GM19239 (cell line): ENCODE data around the gene C5orf22.
"Not testable (repeated sequence)": the region's sequence is repeated elsewhere in the genome, so short reads cannot be mapped to it uniquely, and the experiment has no call there.

Experiments used
- DNase-seq: peaks from one replicate; pipeline ENCODE4 v3.0.0; 2011; ENCODE audit warnings: low spot score; ENCODE audit not compliant: insufficient read length
- FAIRE-seq: peaks from 2 replicates; lab custom pipeline; 2011; peaks lifted over from hg19 to GRCh38; lab: Jason Lieb, UNC

C5orf22 gene

DNA sequence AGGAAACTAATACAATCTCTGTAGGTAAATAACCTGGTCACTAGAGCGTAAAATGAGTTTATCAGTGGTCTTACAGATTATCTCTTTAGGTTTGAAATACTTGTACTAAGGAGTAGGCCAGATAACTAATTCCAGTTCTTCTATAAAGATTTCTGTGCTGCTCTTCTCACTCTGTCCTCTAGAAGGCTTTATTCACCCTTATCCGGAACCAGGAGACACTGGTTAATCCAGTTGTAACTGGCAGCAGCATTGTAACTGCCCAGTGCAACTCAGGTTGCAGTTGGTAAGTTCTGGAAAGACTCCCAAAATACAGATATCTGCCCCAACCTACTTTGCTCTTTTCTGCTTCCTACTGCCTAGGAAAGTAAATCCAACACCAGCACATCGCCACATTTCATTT, 19.8 kb downstream of the C5orf22 start:
- FAIRE-seq (no peak), DNase-seq (no peak)

DNA sequence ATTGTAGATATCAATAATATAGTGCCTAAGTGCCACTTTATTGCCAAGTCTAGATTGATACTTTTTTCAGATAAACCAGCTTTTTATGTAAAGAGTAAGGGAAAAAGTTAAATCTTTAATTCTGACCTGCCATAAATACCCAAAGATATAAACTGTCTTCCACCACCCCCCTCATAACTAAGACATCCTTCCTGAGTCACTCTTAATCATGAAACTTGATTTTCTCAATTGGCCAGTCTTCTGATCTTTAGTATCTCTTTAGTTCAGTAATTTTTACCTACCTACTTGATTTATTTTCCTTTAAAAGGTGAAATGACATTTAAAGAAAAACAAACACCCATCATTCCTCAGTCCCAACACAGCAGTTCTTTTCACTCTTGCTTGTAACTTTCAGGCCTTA, 21.8 kb downstream of the C5orf22 start:
- FAIRE-seq (no peak), DNase-seq (no peak)

DNA sequence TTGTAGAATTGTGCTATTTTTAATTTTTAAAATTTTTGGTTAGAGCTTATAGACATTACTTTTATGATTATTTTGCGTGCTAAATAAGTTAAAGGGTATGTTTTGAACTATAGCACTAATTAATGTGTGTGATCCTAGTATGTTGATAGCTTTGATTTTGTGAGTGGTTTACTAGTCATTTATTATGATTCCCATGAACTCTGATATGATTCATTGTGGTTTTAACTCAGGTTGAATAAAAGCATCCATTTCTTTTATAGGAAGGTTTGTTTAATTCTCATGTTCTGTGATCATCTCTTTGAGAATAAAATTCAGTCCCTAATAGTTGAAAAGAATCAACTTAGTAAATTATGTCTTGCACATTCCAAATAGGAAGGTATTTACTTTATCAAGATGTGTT, 22.5 kb downstream of the C5orf22 start:
- FAIRE-seq (no peak), DNase-seq (no peak)

DNA sequence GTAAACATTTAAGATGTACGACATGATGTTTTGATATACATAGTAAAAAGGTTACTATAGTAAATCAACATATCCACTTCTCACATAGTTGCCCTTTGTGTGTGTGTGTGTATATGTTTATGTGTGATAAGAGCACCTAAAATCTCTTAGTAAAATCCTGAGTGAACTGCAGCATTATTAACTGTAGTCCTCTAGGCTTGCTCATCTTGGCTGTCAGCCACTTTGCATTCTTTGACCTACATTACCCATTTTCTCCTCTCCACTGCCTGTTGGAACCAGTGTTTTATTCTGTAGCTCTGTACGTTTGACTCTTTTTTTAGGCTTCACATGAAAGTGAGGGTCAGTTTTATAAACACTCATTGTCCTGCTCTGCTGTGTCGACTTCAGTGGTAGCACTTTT, 24.4 kb downstream of the C5orf22 start:
- DNase-seq: no peak
- no peak for FAIRE-seq

DNA sequence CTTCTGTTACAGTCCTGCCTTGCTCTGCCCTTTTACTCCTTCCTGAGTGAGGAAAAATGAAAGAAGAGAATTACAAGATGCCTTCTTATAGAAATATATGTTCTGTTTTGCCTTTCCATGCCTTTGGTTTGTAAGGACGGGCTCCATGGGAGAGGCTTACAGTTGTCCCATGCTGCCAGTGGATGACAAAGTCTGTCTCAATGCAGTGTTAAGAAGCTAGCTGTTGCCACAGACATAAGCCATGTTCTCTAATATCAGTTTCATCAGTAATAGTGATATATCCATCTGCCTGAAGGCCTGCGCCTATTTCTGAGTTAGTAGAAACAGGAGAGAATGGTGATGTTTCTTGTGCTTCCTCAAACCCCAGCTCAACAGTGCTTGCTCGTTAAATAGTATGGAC, 27.8 kb downstream of the C5orf22 start:
- FAIRE-seq (no peak), DNase-seq (no peak)

DNA sequence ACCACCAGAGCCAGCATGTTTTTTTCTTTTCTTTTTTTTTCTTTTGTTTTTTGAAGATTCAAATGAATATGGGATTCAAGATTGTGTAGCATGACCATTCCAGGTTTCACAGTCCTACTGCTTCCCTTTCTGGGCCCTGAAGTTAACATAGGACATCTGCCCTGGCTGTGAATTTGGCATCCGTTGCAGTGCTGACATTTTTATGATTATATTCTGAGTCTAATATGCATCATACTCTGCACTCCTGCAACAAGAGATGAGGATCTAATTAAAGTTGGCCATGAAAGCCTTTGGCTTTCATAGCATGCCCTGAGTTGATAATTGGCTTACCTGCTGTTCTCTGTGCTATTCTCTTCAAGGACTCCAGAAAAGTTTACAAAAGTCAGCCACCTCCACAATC, 29.8 kb downstream of the C5orf22 start:
- FAIRE-seq: no peak
- DNase-seq: no peak

DNA sequence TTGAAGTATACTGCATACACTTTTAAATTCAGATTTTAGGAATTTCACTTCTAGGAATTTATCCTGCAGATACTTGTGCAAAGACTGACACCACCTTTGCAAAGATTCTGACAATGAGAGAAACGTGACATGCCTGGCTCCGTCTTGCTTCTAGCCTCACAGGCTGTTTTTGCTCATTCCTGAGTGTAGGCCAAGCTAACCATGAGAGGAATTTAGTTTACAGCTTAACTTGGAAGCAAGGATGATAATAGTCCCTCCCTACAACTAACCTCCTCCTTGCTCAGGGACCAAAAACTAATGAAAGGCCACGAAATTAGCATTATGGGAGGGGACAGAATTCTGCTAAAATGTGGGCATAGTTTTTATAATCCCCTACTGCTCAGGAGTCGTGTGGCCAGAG, 31.1 kb downstream of the C5orf22 start:
- FAIRE-seq (no peak), DNase-seq (no peak)

DNA sequence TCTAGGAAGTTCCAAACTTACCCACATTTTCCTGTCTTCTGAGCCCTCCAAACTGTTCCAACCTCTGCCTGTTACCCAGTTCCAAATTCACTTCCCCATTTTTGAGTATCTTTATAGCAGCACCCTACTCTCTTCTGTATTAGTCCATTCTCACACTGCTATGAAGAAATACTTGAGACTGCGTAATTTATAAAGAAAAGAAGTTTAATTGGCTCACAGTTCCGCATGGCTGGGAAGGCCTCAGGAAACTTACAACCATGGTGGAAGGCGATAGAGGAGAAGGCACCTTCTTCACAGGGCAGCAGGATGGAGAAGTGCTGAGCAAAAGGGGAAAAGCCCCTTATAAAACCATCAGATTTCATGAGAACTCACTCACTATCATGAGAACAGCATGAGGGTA, 34.3 kb downstream of the C5orf22 start:
- DNase-seq, FAIRE-seq: not testable (repeated sequence)

DNA sequence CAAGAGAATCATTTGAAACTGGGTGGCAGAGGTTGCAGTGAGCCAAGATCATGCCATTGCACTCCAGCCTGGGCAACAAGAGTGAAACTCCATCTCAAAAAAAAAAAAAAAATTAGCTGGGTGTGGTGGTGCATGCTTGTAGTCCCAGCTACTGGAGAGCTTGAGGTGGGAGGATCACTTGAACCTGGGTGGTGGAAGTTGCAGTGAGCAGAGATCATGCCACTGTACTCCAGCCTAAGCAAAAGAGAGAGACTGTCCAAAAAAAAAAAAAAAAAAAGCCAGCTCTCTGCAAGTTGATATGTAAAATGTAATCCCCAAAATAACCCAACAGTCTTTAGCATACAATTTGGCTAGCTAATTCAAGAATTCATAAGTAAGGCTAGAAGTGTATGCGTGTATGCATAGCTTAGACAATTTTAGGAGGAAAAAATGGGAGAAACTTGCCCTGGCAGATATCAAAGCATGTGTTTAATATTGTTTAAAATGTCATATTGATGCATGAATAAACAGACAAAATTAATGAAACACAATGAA, 36.3 kb downstream of the C5orf22 start:
- DNase-seq (no peak), FAIRE-seq (no peak)

DNA sequence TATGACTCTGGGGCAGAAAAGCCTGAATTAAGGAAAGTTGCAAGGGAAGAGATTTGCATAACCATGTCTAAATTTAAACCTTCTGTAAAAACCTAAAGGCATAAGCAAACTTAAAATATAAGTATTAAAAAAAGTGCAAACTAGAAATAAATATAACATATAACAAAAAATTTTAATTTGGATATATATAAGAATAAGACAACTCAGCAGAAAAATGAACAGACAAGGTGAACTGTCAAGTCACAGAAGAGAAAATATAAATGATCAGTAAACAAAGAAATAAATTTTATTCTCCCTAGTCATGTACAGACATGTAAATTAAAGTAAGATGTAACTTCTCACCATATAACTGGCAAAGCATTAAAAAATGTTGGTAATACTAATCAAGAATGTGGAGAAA, 37.0 kb downstream of the C5orf22 start:
- no peak for DNase-seq
- no peak for FAIRE-seq

DNA sequence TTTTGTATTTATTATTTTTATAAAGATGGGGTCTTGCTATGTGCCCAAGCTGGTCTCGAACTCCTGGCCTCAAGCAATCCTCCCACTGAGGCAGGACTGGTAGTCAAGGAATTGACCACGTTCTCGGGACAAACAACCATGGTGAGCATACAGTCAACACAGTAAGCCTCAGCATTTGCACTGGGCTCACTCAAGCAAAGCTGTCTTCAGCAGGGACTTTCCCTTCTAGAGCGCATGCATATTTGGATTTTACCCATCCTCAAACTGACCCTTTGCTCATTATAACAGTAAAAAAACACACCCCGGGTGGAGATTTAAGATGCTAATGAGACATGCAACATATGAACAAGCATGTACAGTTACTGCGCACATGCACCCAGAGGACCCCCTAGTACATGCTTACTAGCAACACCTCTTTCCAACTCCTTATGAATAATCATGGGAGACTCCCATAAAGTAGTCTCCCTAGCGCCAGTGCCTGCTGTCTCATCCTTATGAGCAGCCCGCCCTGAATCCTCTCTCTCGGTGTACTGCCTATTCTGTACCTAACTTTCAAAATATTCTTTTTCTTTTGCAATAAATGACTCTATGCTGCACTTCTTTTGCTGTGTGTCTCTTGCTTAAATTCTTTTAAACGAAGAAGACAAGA, 41.5 kb downstream of the C5orf22 start:
- no peak for FAIRE-seq
- DNase-seq: no peak

DNA sequence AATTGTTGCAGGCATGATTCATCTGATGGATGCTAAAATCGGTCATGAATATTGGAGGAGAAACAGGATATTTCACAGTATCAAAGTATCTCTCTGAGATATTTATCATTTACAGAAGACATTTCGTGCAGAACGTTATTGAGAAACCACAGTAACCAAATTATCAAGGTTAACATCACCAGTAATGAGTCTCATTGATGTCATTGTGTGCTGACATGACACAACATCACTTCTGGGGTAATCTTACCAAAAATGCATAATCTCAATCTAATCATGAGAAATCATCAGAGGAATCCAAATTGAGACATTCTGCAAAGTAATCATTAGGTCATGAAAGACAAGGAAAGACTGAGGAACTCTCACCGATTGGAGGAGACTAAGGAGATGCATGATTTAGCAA, 42.7 kb downstream of the C5orf22 start:
- no peak for DNase-seq

DNA sequence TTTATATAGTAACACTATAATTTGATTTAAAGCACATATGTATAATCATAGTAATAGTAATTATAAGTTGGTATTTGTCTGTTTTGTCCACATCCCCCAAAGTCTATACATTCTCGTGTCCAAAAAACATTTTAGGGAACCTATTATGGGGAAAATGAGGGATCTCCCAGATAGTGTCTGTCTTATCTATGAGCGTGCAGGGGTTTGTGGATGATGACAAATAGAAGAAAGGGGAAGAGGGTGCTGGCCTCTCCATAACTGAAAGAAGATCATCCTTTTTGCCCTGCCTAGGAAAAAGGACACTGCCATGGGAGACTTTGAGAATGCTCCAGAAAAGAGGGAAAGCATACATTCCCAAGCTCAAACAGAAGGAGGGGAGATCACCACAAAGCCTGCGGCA, 45.3 kb downstream of the C5orf22 start:
- FAIRE-seq: no peak

More for the DNA sequence above, 42.7 kb downstream of the C5orf22 start:
- no peak for FAIRE-seq

DNA sequence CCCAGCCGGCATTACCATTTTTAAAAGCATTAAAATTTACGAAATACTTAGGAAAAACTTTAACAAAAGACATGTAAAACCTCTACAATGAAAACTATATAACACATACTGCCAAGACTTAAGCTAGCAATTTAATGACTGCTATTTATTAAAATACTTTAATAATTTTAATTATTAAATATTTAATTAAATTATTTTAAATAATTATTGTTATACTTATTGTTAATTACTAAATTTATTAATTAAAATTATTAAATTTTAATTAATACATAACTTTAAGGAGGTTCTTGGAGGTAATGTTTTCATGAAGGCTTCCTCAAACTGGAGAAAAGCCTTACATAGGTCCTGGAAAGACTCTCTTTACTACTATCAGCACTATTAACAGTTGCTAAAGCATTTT, 47.5 kb downstream of the C5orf22 start:
- DNase-seq (no peak), FAIRE-seq (no peak)

More for the DNA sequence above, 45.3 kb downstream of the C5orf22 start:
- no peak for DNase-seq

DNA sequence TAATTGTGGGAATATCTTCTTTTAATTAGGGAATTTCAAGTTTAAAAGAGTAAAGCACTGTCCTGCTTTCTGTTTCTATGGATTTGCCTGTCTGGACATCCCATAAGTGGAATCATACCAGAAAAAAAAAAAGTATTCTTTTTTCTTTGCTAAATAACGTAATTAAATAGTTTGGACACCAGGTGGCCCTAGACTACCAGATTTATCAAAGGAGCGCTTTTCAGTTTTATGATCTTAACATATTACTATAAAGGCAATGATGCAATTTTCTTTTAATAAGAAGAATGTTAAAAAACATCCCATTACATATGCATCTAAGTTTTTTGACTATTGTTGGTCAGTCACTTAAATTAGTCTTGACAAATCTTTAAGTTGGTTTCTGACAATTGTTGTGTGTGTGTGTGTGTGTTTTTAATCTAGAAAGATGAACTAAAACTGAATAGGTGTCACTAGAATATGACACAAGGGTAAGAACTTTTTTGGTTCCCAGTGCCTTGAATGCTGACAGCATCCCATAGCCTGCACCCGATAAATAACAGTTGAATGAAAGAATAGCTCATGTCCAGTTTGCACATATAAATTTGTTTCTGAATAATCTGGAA, 49.5 kb downstream of the C5orf22 start:
- no peak for DNase-seq
- FAIRE-seq: no peak

DNA sequence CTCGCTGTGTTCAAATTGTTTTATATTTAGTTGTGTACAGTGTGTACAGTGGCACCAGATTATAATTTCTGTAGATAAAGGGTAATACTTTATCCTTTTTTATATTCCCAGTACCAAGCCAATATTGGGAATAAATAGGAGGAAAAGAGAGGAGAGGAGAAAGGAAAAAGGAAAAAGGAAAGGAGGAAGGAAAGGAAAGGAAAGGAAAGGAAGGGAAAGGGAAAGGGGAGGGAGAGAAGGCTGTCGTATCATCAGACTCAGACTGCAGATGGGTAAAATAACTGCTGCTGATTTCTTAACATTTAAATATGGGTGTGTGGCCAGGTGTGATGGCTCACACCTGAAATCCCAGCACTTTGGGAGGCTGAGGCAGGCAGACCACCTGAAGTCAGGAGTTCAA, 51.0 kb downstream of the C5orf22 start:
- FAIRE-seq: no peak
- DNase-seq: no peak

DNA sequence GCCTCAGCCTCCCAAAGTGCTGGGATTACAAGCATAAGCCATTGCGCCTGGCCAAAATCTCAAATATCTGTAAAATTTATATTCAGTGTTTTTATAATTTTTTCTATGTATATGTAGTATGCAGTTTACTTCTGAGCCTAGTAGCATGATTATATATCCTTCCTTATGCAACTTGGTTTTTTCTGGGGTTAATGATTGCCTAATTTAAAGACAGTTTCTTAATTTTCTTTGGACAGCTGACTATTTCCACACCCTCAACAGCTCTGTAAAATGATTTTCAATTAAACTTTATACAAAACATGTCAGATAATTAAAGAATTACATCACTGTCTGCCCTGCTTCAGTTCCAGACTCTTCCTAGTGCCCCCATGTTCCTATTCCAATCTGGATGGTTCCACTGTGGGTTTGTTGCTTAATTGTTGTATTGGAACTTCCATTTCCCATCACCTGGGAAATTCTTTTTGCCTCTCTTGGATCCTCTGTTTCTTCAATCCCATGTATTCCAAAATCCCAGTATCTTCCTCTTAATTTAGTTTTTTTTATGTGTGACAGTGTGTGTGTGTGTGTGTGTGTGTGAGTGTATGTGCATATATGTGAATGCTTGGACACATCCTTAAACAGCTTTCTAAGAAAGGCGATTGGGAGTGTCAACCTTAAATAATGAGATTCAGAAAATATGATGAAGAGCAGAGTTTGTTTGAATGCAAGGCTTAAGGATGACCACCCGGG, 53.2 kb downstream of the C5orf22 start:
- no peak for DNase-seq
- no peak for FAIRE-seq

DNA sequence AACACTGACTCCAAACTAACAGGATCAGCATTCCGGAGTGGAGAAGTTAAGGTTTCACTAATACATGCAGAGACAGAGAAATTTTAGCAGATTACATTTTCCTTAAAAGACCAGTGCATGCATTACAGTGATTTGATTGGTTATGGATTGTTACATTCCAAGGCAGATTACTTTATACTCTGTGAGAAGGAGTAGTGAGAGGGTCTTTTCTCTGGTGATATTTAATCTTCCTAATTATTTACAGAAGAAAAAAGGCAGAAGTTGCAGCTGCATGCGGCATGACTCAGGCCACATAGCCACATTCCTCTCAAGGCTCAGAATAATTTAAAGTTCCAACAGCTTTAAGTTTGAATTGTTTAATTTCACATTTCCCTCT, 53.8 kb downstream of the C5orf22 start:
- DNase-seq: no peak
- no peak for FAIRE-seq

DNA sequence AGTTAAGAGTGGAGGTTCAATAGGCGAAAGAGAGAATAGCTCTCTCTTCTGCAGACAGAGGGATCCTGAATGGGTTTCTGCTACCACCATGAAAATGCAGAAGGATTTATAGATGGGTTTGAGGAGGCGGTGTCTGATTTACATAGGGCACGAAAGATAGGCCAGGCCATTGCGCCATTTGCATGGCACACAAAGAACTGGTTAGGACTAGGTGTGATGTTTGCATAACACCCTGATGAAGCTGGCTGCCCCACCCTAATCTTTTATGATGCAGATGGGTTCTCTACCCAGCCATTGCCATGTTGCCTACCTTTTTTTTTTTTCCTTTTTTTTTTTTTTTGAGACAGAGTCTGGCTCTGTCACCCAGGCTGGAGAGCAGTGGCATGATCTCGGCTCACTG, 55.4 kb downstream of the C5orf22 start:
- FAIRE-seq (no peak), DNase-seq (no peak)

DNA sequence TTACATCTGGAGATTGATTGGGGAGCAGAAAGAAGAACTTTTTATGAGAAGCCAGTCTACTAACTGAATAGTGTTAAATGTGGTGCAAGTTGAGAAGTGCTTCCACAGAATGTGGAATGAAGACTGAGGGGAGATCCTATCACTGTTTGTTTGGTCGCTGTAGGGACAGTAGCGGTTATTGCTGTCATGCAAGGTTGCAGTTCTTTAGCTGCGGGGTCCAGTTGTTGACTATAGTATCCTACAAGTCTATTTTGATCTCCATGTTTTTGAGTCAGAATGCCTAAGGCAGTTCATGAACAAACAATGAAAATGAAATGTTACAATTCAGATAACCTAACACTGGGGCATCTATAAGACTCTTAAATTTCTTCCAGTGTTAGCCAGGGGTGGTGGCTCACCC, 61.6 kb downstream of the C5orf22 start:
- DNase-seq: no peak
- no peak for FAIRE-seq

DNA sequence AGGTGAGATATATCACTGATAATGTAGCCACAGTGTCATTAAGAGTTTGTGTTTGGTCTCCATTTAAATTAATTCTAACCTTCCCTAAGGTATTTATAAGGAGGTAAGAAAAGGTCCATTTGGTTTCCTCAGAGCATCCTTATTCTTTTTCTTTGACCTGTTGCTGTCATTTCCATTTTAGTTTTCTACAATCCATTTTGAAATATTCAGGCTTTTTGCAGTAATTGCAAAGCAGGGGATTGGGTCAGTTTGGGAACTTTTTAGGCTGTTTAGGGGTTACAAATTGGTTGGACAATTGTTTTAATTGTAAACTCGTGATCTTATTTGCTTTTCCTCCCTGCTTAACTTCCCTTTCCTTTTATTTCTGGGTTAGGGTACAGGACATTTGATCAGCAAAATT, 64.3 kb downstream of the C5orf22 start:
- FAIRE-seq (no peak), DNase-seq (no peak)
